PFSK-1 (cell line): ENCODE results near the gene SOX5.

Experiments used
- FOXP2 ChIP-seq: optimal IDR thresholded peaks from 2 replicates; pipeline ENCODE3; 2011; ENCODE audit warnings: borderline replicate concordance, control low read depth, inconsistent platforms; ENCODE audit not compliant: insufficient read depth; ENCODE audit errors: extremely low read length, extremely low read depth
- POLR2AphosphoS5 ChIP-seq: IDR thresholded peaks from 2 replicates; pipeline ENCODE4 v1.6.1; 2012; ENCODE audit warnings: low read depth, mild to moderate bottlenecking, control low read depth, low read length, moderate library complexity
- SIN3A ChIP-seq: IDR thresholded peaks from 2 replicates; pipeline ENCODE4 v1.6.1; 2012; ENCODE audit warnings: mild to moderate bottlenecking, low read length, moderate library complexity, borderline replicate concordance; ENCODE audit not compliant: insufficient read depth
- TAF1 ChIP-seq: IDR thresholded peaks from 2 replicates; pipeline ENCODE4 v1.6.1; 2012; ENCODE audit warnings: low read length, control low read depth, borderline replicate concordance; ENCODE audit not compliant: insufficient read depth
- TF ChIP-seq, protein P1 (sequence below), 2 experiments: IDR thresholded peaks; 2 replicates each; pipeline versions ENCODE4 v1.6.1 to v1.8.0; 2011 to 2012; ENCODE audit warnings: low read depth in 2 of 2, low read length in 2 of 2, control low read depth in 1 of 2, inconsistent platforms in 1 of 2, mild to moderate bottlenecking in 1 of 2, moderate library complexity in 1 of 2; ENCODE audit not compliant: insufficient read depth in 1 of 2

SOX5 gene

DNA sequence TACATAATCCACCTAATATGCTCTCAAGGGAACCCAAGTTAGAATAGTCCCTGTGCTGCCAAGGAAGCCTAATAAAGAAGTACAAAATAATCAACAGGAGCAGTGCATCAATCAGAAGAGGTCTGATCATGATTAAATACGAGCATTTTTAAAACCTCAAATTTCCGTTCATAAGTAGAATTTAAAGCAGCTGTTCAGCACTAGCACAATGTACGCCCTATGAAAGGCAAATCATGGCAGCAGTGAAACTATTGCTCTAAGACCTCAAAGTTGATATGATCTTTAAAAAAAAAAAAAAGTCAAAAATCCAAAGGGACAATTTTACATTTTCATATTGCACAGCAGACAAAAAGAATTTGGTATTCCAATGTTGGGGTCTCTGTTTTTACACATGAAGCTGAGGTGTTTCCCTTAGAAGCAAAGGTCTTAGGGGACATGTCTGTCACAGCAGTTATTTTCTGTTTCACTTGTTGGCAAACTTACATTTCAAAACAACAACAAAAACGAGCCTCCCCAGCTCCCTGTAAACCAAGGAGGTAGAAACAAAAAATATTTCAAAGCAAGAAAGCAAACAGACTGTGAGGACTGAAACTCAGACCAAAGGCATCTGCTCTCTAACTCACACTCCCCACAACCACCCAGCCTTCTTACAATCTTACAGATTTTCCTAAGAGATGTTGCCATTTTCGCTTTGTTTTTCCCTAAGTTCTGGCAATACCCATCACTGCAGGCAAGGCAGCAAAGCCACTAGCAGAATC is 28.2 kb downstream of the SOX5 start:
- no peak for TF ChIP-seq TAF1
- TF ChIP-seq SIN3A = no peak
- TF ChIP-seq FOXP2 = no peak
- TF ChIP-seq, protein P1, sequence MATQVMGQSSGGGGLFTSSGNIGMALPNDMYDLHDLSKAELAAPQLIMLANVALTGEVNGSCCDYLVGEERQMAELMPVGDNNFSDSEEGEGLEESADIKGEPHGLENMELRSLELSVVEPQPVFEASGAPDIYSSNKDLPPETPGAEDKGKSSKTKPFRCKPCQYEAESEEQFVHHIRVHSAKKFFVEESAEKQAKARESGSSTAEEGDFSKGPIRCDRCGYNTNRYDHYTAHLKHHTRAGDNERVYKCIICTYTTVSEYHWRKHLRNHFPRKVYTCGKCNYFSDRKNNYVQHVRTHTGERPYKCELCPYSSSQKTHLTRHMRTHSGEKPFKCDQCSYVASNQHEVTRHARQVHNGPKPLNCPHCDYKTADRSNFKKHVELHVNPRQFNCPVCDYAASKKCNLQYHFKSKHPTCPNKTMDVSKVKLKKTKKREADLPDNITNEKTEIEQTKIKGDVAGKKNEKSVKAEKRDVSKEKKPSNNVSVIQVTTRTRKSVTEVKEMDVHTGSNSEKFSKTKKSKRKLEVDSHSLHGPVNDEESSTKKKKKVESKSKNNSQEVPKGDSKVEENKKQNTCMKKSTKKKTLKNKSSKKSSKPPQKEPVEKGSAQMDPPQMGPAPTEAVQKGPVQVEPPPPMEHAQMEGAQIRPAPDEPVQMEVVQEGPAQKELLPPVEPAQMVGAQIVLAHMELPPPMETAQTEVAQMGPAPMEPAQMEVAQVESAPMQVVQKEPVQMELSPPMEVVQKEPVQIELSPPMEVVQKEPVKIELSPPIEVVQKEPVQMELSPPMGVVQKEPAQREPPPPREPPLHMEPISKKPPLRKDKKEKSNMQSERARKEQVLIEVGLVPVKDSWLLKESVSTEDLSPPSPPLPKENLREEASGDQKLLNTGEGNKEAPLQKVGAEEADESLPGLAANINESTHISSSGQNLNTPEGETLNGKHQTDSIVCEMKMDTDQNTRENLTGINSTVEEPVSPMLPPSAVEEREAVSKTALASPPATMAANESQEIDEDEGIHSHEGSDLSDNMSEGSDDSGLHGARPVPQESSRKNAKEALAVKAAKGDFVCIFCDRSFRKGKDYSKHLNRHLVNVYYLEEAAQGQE (IDR thresholded peaks at IDR 0.05; ENCODE audit: insufficient read depth in 1 of 2, low read depth in 2 of 2, low read length in 2 of 2) = no peak
- no peak for TF ChIP-seq POLR2AphosphoS5

DNA sequence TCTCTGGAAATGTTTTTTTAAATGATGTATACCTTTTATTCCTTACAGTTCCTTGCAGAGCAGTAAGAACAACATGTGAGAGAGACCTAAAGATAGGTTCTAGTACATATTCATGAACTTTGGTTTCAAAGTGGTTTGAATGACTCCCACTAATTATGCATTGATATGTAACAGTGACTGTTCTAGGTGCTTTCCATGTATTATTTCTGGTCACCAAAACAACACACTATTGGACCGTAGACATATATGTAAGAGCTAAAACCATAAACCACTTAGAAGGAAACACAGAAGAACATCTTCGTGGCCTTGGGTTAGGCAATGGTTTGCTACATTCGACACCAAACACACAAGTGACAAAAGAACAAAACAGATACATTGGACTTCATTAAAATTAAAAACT is 37.9 kb downstream of the SOX5 start:
- TF ChIP-seq FOXP2 (no peak), POLR2AphosphoS5 (no peak), SIN3A (no peak), TAF1 (no peak)
- TF ChIP-seq, protein P1 (IDR thresholded peaks at IDR 0.05; ENCODE audit: insufficient read depth in 1 of 2, low read depth in 2 of 2, low read length in 2 of 2) = no peak

DNA sequence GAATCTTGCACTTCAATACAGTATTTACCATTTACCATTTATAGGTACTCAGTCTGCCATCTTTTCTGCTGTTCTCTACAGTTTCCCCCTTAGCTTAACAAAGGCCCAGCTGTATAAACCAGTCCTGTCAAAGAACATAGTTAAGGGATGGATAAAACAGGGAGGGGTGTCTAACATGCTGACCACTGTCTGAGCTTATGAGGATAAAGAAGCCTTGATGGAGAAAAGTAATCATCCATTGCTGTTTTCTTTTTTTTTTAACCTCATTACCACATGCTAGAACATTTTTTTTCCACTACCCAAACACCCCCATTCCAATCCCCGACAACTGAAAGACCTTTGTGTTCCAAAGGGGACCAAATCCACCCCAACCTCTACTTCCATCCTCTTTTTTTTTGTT is 39.9 kb downstream of the SOX5 start:
- TF ChIP-seq FOXP2 (no peak), POLR2AphosphoS5 (no peak), SIN3A (no peak), TAF1 (no peak)
- TF ChIP-seq, protein P1 (IDR thresholded peaks at IDR 0.05; ENCODE audit: insufficient read depth in 1 of 2, low read depth in 2 of 2, low read length in 2 of 2) = no peak

DNA sequence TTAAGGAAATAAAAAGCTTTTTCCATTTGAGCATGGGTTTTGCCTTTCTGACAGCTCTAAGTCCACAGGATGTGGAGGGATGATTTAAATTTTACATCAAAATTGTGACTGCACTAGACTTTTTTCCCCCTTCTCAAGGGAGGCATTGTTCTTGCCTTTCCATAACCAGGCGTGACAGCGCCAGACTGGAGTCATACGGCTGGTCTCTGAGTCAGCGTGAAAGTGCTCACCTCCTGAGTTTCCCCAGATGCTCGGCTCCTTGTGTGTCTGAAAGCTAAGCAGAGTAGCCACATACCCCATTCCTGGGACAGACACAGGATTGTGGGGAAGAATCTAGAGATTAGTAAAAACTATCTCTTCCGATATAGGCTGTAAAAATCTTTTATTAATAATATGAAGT is 43.1 kb downstream of the SOX5 start:
- TF ChIP-seq, protein P1 (IDR thresholded peaks at IDR 0.05; ENCODE audit: insufficient read depth in 1 of 2, low read depth in 2 of 2, low read length in 2 of 2) = no peak
- TF ChIP-seq SIN3A = no peak
- no peak for TF ChIP-seq FOXP2
- no peak for TF ChIP-seq POLR2AphosphoS5
- no peak for TF ChIP-seq TAF1
